K562 (cell line): Measurements from ENCODE around the gene GPT2. TPM values are rescaled to one million over a fixed set of nuclear protein-coding genes. Genes with fewer than 3 reads are reported as not detected.

ENCODE experiments used
- polyA plus RNA-seq, 8 experiments: library from polyadenylated mRNA; depleted of rRNA in 4 of 8; stranded (reverse) in 5 of 8; unstranded in 3 of 8; fragments of >200 nt; fragmentation: Nextera tagmentation in 2 of 8; fragmentation: Illumina TruSeq in 1 of 8; extraction: Ambion mirVana in 2 of 8; extraction: Trizol in 1 of 8; gene quantifications; 2 replicates each; pipeline versions ENCODE4 v1.2.1 to v1.2.3, GENCODE V29; 2011 to 2014; ENCODE audit warnings: inconsistent platforms in 1 of 8, missing spikeins in 1 of 8
- total RNA-seq, 7 experiments: library from RNA; depleted of rRNA in 6 of 7; stranded (reverse); fragments of >200 nt in 6 of 7; fragmentation: Illumina TruSeq in 2 of 7; extraction: Trizol in 2 of 7; gene quantifications; 2 replicates each; pipeline versions ENCODE4 v1.2.1 to v1.2.3, GENCODE V29; 2011 to 2021; ENCODE audit warnings: low replicate concordance in 1 of 7
- TF ChIP-seq, protein P1 (sequence below): fragments of 450-650 bp; formaldehyde crosslinking; IDR thresholded peaks from 2 replicates; pipeline ENCODE4 v1.4.0; 2020; ENCODE audit warnings: mild to moderate bottlenecking, mixed read lengths
- TF ChIP-seq, protein P2 (sequence below): fragments of 200-600 bp; sonication (generic); IDR thresholded peaks from one replicate; pipeline ENCODE4 v1.6.1; 2012; ENCODE audit warnings: mild to moderate bottlenecking, low read depth, low read length, inconsistent platforms
- TF ChIP-seq, protein P3 (sequence below): fragments of 250-450 bp; sonication (Bioruptor Pico); IDR thresholded peaks from 2 replicates; pipeline ENCODE4 v1.5.0; 2022; ENCODE audit warnings: mild to moderate bottlenecking

The GPT2 gene
- total and polyA plus RNA-seq, 9 of the 15 experiments (the other 6 are each of a cell fraction or from before 2014, with no cell fraction given): 0.79 to 14.4 (median 5.8) TPM

DNA sequence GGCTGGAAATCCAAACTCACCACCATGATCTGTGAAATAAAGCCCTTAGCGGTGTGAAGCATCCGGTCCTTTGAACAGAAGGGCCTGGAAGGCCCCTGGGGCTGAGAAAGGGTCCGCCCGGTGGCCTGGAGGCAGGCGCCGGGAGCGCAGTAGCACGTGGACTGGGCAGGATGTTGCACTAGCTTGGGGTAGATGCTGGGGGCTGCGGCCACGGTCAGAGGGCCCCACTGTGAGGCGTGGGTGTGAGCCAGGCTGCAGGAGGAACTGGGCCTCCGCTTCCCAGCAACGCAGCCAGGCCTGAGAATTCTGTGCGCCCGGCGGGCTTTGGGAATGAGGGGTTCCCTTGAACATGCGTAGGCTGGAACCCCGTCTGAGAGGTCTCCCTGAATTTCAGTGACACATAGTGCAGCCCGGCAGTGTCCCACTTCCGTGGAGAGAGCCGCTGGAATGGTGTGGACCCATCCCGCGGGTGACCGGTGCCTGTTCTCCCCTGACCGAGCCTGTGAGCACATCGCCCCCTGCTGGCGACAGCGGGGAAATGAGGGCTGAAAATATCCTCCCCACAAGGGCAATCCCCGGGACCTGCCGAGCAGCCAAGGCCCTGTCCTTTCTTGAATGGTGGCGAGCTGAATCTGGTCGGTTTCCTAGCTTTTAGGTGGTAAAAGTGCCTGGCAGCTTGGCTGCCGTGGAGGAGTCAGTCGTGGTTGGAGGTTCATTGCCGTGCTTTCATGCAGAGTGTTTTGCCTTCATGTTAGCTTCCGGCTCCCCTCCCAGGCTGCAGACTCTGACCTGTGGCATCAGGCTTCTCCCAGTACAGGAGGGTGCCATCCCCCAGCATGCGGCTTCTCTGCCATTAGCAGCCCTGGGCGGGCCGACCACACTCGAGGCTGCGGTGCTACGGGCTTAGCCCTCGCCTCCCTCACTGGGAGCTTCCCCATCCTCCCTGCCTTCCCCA is 45.5 kb downstream of the GPT2 start (continued):
- TF ChIP-seq, protein P1, sequence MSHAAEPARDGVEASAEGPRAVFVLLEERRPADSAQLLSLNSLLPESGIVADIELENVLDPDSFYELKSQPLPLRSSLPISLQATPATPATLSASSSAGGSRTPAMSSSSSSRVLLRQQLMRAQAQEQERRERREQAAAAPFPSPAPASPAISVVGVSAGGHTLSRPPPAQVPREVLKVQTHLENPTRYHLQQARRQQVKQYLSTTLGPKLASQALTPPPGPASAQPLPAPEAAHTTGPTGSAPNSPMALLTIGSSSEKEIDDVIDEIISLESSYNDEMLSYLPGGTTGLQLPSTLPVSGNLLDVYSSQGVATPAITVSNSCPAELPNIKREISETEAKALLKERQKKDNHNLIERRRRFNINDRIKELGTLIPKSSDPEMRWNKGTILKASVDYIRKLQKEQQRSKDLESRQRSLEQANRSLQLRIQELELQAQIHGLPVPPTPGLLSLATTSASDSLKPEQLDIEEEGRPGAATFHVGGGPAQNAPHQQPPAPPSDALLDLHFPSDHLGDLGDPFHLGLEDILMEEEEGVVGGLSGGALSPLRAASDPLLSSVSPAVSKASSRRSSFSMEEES (CRISPR knock-in tag): no peak
- TF ChIP-seq, protein P2, sequence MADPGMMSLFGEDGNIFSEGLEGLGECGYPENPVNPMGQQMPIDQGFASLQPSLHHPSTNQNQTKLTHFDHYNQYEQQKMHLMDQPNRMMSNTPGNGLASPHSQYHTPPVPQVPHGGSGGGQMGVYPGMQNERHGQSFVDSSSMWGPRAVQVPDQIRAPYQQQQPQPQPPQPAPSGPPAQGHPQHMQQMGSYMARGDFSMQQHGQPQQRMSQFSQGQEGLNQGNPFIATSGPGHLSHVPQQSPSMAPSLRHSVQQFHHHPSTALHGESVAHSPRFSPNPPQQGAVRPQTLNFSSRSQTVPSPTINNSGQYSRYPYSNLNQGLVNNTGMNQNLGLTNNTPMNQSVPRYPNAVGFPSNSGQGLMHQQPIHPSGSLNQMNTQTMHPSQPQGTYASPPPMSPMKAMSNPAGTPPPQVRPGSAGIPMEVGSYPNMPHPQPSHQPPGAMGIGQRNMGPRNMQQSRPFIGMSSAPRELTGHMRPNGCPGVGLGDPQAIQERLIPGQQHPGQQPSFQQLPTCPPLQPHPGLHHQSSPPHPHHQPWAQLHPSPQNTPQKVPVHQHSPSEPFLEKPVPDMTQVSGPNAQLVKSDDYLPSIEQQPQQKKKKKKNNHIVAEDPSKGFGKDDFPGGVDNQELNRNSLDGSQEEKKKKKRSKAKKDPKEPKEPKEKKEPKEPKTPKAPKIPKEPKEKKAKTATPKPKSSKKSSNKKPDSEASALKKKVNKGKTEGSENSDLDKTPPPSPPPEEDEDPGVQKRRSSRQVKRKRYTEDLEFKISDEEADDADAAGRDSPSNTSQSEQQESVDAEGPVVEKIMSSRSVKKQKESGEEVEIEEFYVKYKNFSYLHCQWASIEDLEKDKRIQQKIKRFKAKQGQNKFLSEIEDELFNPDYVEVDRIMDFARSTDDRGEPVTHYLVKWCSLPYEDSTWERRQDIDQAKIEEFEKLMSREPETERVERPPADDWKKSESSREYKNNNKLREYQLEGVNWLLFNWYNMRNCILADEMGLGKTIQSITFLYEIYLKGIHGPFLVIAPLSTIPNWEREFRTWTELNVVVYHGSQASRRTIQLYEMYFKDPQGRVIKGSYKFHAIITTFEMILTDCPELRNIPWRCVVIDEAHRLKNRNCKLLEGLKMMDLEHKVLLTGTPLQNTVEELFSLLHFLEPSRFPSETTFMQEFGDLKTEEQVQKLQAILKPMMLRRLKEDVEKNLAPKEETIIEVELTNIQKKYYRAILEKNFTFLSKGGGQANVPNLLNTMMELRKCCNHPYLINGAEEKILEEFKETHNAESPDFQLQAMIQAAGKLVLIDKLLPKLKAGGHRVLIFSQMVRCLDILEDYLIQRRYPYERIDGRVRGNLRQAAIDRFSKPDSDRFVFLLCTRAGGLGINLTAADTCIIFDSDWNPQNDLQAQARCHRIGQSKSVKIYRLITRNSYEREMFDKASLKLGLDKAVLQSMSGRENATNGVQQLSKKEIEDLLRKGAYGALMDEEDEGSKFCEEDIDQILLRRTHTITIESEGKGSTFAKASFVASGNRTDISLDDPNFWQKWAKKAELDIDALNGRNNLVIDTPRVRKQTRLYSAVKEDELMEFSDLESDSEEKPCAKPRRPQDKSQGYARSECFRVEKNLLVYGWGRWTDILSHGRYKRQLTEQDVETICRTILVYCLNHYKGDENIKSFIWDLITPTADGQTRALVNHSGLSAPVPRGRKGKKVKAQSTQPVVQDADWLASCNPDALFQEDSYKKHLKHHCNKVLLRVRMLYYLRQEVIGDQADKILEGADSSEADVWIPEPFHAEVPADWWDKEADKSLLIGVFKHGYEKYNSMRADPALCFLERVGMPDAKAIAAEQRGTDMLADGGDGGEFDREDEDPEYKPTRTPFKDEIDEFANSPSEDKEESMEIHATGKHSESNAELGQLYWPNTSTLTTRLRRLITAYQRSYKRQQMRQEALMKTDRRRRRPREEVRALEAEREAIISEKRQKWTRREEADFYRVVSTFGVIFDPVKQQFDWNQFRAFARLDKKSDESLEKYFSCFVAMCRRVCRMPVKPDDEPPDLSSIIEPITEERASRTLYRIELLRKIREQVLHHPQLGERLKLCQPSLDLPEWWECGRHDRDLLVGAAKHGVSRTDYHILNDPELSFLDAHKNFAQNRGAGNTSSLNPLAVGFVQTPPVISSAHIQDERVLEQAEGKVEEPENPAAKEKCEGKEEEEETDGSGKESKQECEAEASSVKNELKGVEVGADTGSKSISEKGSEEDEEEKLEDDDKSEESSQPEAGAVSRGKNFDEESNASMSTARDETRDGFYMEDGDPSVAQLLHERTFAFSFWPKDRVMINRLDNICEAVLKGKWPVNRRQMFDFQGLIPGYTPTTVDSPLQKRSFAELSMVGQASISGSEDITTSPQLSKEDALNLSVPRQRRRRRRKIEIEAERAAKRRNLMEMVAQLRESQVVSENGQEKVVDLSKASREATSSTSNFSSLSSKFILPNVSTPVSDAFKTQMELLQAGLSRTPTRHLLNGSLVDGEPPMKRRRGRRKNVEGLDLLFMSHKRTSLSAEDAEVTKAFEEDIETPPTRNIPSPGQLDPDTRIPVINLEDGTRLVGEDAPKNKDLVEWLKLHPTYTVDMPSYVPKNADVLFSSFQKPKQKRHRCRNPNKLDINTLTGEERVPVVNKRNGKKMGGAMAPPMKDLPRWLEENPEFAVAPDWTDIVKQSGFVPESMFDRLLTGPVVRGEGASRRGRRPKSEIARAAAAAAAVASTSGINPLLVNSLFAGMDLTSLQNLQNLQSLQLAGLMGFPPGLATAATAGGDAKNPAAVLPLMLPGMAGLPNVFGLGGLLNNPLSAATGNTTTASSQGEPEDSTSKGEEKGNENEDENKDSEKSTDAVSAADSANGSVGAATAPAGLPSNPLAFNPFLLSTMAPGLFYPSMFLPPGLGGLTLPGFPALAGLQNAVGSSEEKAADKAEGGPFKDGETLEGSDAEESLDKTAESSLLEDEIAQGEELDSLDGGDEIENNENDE: no peak
- TF ChIP-seq, protein P3, sequence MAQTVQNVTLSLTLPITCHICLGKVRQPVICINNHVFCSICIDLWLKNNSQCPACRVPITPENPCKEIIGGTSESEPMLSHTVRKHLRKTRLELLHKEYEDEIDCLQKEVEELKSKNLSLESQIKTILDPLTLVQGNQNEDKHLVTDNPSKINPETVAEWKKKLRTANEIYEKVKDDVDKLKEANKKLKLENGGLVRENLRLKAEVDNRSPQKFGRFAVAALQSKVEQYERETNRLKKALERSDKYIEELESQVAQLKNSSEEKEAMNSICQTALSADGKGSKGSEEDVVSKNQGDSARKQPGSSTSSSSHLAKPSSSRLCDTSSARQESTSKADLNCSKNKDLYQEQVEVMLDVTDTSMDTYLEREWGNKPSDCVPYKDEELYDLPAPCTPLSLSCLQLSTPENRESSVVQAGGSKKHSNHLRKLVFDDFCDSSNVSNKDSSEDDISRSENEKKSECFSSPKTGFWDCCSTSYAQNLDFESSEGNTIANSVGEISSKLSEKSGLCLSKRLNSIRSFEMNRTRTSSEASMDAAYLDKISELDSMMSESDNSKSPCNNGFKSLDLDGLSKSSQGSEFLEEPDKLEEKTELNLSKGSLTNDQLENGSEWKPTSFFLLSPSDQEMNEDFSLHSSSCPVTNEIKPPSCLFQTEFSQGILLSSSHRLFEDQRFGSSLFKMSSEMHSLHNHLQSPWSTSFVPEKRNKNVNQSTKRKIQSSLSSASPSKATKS (CRISPR knock-in tag): no peak
